IMR-90 (cell line): ENCODE data around the gene TMEM107. TPM values are rescaled to one million over a fixed set of nuclear protein-coding genes. Genes with fewer than 3 reads are reported as not detected.

Source experiments
- ATAC-seq: fragments of 200-7000 bp; cut with Tn5 transposase; 2 replicates; pipeline ENCODE4 v1.9.1; 2020; ENCODE audit warnings: low read depth, mild to moderate bottlenecking, moderate library complexity
- BruUV-seq: library from RNA; stranded (reverse); fragments of 400-500 nt; replicated peaks from 2 replicates; lab custom pipeline; 2021; lab: Mats Ljungman, UMichigan
- CTCF ChIA-PET: fragments of 300-600 bp; formaldehyde crosslinking; extraction: SDS; loops from one replicate; lab custom pipeline; 2021; ENCODE audit warnings: antibody characterized with exemption; lab: Yijun Ruan, JAX
- POLR2A ChIA-PET: fragments of 300-600 bp; sonication (Branson Sonifier 250); formaldehyde crosslinking; loops from one replicate; lab custom pipeline; 2022; ENCODE audit warnings: antibody characterized with exemption; ENCODE audit not compliant: unreplicated experiment; lab: Charles Lee
- DNase-seq: peaks from one replicate; pipeline ENCODE4 v3.0.0; 2013
- H2AFZ ChIP-seq: replicated peaks from 2 replicates; pipeline ENCODE3; 2013; ENCODE audit warnings: low read length, mild to moderate bottlenecking; ENCODE audit not compliant: poor library complexity
- H2AK5ac ChIP-seq: 2 replicates; pipeline ENCODE4 v1.6.1; 2013; ENCODE audit warnings: low read depth, low read length, inconsistent platforms
- H2AK9ac ChIP-seq: replicated peaks from 2 replicates; pipeline ENCODE3; 2013; ENCODE audit warnings: mild to moderate bottlenecking, low read depth, low read length, moderate library complexity; ENCODE audit not compliant: poor library complexity
- H2BK120ac ChIP-seq: 2 replicates; pipeline ENCODE4 v1.6.1; 2013; ENCODE audit warnings: low read depth, low read length, inconsistent platforms
- H2BK15ac ChIP-seq: 3 replicates; pipeline ENCODE4 v1.6.1; 2013; ENCODE audit warnings: low read depth, low read length, inconsistent platforms
- H2BK20ac ChIP-seq: 2 replicates; pipeline ENCODE4 v1.6.1; 2013; ENCODE audit warnings: low read depth, mild to moderate bottlenecking, inconsistent platforms, low read length, moderate library complexity
- H2BK5ac ChIP-seq: 2 replicates; pipeline ENCODE4 v1.6.1; 2013; ENCODE audit warnings: mild to moderate bottlenecking, low read depth, low read length, inconsistent platforms; ENCODE audit not compliant: poor library complexity, severe bottlenecking
- H3K14ac ChIP-seq: replicated peaks from 2 replicates; pipeline ENCODE4 v1.6.1; 2013; ENCODE audit warnings: low read depth, low read length, inconsistent platforms
- H3K18ac ChIP-seq: 2 replicates; pipeline ENCODE4 v1.6.1; 2013; ENCODE audit warnings: low read depth, low read length, control low read depth
- H3K23ac ChIP-seq: 2 replicates; pipeline ENCODE4 v1.6.1; 2013; ENCODE audit warnings: low read depth, low read length, inconsistent platforms
- H3K27ac ChIP-seq: 2 replicates; pipeline ENCODE4 v1.5.1; 2013; ENCODE audit warnings: mild to moderate bottlenecking, control low read depth, low read length; ENCODE audit not compliant: insufficient read depth
- H3K27me3 ChIP-seq: 2 replicates; pipeline ENCODE4 v1.6.1; 2013; ENCODE audit warnings: low read length; ENCODE audit not compliant: control insufficient read depth, insufficient read depth
- H3K36me3 ChIP-seq: 2 replicates; pipeline ENCODE4 v1.6.1; 2013; ENCODE audit warnings: low read length, mixed read lengths; ENCODE audit not compliant: control insufficient read depth, insufficient read depth
- H3K4ac ChIP-seq: 2 replicates; pipeline ENCODE4 v1.6.1; 2013; ENCODE audit warnings: low read depth, low read length, inconsistent platforms
- H3K4me1 ChIP-seq: 2 replicates; pipeline ENCODE4 v1.6.1; 2013; ENCODE audit warnings: low read length, mixed read lengths; ENCODE audit not compliant: control insufficient read depth, insufficient read depth
- H3K4me2 ChIP-seq: 2 replicates; pipeline ENCODE4 v1.6.1; 2013; ENCODE audit warnings: low read depth, mild to moderate bottlenecking, control low read depth, low read length, moderate library complexity
- H3K4me3 ChIP-seq: 2 replicates; pipeline ENCODE4 v1.5.1; 2013; ENCODE audit warnings: low read depth, mild to moderate bottlenecking, control low read depth, low read length, moderate library complexity; ENCODE audit not compliant: insufficient read depth
- H3K56ac ChIP-seq: 2 replicates; pipeline ENCODE4 v1.6.1; 2013; ENCODE audit warnings: low read length, inconsistent platforms; ENCODE audit not compliant: insufficient read depth; ENCODE audit errors: extremely low read depth
- H3K79me1 ChIP-seq, 2 experiments: 2 replicates each; pipeline ENCODE4 v1.6.1; 2013; ENCODE audit warnings: low read length in 2 of 2, inconsistent platforms in 1 of 2, low read depth in 1 of 2
- H3K9ac ChIP-seq: 2 replicates; pipeline ENCODE4 v1.6.1; 2013; ENCODE audit warnings: low read depth, low read length, control low read depth
- H3K9me1 ChIP-seq: 2 replicates; pipeline ENCODE4 v1.6.1; 2013; ENCODE audit warnings: low read length, inconsistent platforms; ENCODE audit not compliant: insufficient read depth
- H3K9me3 ChIP-seq: 2 replicates; pipeline ENCODE4 v1.6.1; 2013; ENCODE audit warnings: low read length; ENCODE audit not compliant: control insufficient read depth, insufficient read depth
- H4K20me1 ChIP-seq: 2 replicates; pipeline ENCODE4 v1.6.1; 2013; ENCODE audit warnings: low read length, inconsistent platforms; ENCODE audit not compliant: insufficient read depth
- H4K5ac ChIP-seq: 2 replicates; pipeline ENCODE4 v1.6.1; 2013; ENCODE audit warnings: mild to moderate bottlenecking, low read depth, low read length, control low read depth
- H4K8ac ChIP-seq, 2 experiments: 2 replicates each; pipeline ENCODE4 v1.6.1; 2013; ENCODE audit warnings: low read depth in 2 of 2, low read length in 2 of 2, control low read depth in 1 of 2, inconsistent platforms in 1 of 2
- H4K91ac ChIP-seq: 2 replicates; pipeline ENCODE4 v1.6.1; 2013; ENCODE audit warnings: low read depth, low read length, inconsistent platforms; ENCODE audit not compliant: insufficient read depth
- CHD1 ChIP-seq: IDR thresholded peaks from 2 replicates; pipeline ENCODE4 v1.6.1; 2012; ENCODE audit warnings: low read depth, low read length, improper control_type of control experiment
- MAFK ChIP-seq: IDR thresholded peaks from 2 replicates; pipeline ENCODE4 v1.6.1; 2012; ENCODE audit warnings: low read depth, low read length, improper control_type of control experiment
- WGBS, 2 experiments: methylation state at CpG; one replicate each; pipeline versions ENCODE4 v1.1.5 to v1.1.7; 2013; ENCODE audit warnings: missing lambda C conversion rate in 2 of 2; ENCODE audit not compliant: insufficient read length in 1 of 2; ENCODE audit errors: extremely low coverage in 2 of 2; 5-methylcytosine and 5-hydroxymethylcytosine counted together
- dilution Hi-C: fragments of 300-500 bp; cut with HindIII; formaldehyde crosslinking; loops from one replicate; pipeline ENCODE4 v1.14.3; 2018; ENCODE audit warnings: low sequenced_read_pairs; ENCODE audit not compliant: unreplicated experiment
- in situ Hi-C: fragments of 300-500 bp; cut with MboI; formaldehyde crosslinking; loops from 3 replicates; pipeline ENCODE4 v1.14.3; 2019; ENCODE audit warnings: low sequenced_read_pairs, inconsistent platforms, mixed read lengths
- intact Hi-C: fragments of 100-400 bp; cut with micrococcal nuclease; formaldehyde crosslinking; loops from 2 replicates; pipeline ENCODE4 v1.10.0; 2022
- polyA plus RNA-seq, 3 experiments: library from polyadenylated mRNA; depleted of rRNA; stranded (reverse); fragments of >200 nt; gene quantifications; 2 replicates each; pipeline ENCODE4 v1.2.3, GENCODE V29; 2012; ENCODE audit warnings: low replicate concordance in 1 of 3
- total RNA-seq: library from RNA; depleted of rRNA; stranded (reverse); fragments of >200 nt; gene quantifications from 2 replicates; pipeline ENCODE4 v1.2.3, GENCODE V29; 2012

Gene TMEM107
- total and polyA plus RNA-seq, 2 of the 4 experiments (the other 2 are of a cell fraction) = 12.9 to 14.3 TPM

- no peak overlapping the region for H2BK20ac ChIP-seq
- H3K4me3 ChIP-seq = peak overlapping the region; percentile 69
- peak overlapping the region; percentile 33 for H2AK5ac ChIP-seq
- no peak overlapping the region for H4K8ac ChIP-seq
- peak overlapping the region; percentile 87 for H3K4me2 ChIP-seq
- peaks cover 13% of the 10 kb centered on the region for H4K20me1 ChIP-seq
- POLR2A ChIA-PET = interaction anchor here (1.4 kb wide), 1 partner anchor 18 kb away, joined by 8 read pairs; no protein-coding TSS in a partner anchor
- H2AFZ ChIP-seq = peak overlapping the region; percentile 89
- no peaks in the 10 kb centered on the region for H3K9me3 ChIP-seq
- ATAC-seq = no peak
- peak overlapping the region; percentile 55; the same call in 1 of the 2 replicates for H3K9ac ChIP-seq
- 39% methylated on average over 6 of the region's 14 CpGs; no CpG with 5 or more reads in 1 of the 2 experiments for WGBS, 2 experiments
- H3K27me3 ChIP-seq = no peaks in the 10 kb centered on the region
- no TSS peak for BruUV-seq
- no peak overlapping the region; the same call in 1 of the 2 replicates for H3K14ac ChIP-seq
- in situ Hi-C loops = loop anchor here (25.0 kb wide), 1 partner anchor 918 kb away; the partner anchor contains the start of genes DVL2, GABARAP and PHF23
- CTCF ChIA-PET = interaction anchor here (0.6 kb wide), 1 partner anchor 23 kb away, joined by 8 read pairs; no protein-coding TSS in a partner anchor
- H3K18ac ChIP-seq = no peak overlapping the region
- peaks cover 22% of the 10 kb centered on the region for H3K9me1 ChIP-seq
- peaks cover 6% of the 10 kb centered on the region; the same call in 1 of the 2 replicates for H3K36me3 ChIP-seq
- intact Hi-C loops = loop anchor here (5.0 kb wide), 1 partner anchor 73 kb away; no protein-coding TSS in a partner anchor
- peak overlapping the region; percentile 81 for H2AK9ac ChIP-seq
- H3K56ac ChIP-seq = no peak overlapping the region
- peaks cover 23% of the 10 kb centered on the region for H3K4me1 ChIP-seq
- peaks cover under 1 to 46% of the 10 kb centered on the region in 2 experiments; a peak in 3 of 4 replicates for H3K79me1 ChIP-seq
- no peak for DNase-seq
- H2BK15ac ChIP-seq = 0 out of 3 replicates have a peak overlapping the region, but pooled peaks have one; percentile 30
- H3K27ac ChIP-seq = peak overlapping the region; percentile 45
- H2BK120ac ChIP-seq = no peak overlapping the region
- H3K4ac ChIP-seq = no peak overlapping the region; the same call in 1 of the 2 replicates
- H2BK5ac ChIP-seq = peak overlapping the region; percentile 75
- H4K91ac ChIP-seq = peak overlapping the region; percentile 17; the same call in 1 of the 2 replicates
- H4K5ac ChIP-seq = no peak overlapping the region
- H3K23ac ChIP-seq = peak overlapping the region; percentile 29; the same call in 1 of the 2 replicates
- peak; percentile 5; the same call in 1 of the 2 replicates for TF ChIP-seq CHD1
- TF ChIP-seq MAFK = no peak
- dilution Hi-C loops = no loop called here
These were observed 20.8 kb downstream of the TMEM107 start for GRCh38 chr17:8155231-8155995.
